RPMI8226 (cell line): ENCODE data around the gene MTF2.
"Not testable (repeated sequence)": the region's sequence is repeated elsewhere in the genome, so short reads cannot be mapped to it uniquely, and the experiment has no call there.

Experiments used
- DNase-seq: peaks from one replicate; pipeline ENCODE4 v3.0.0-alpha.2; 2015

Gene MTF2

GRCh38 chr1:93143769-93144168 lies 64.7 kb downstream of the MTF2 start:
- no peak for DNase-seq

GRCh38 chr1:93148001-93148400 lies 68.9 kb downstream of the MTF2 start:
- no peak for DNase-seq

GRCh38 chr1:93150729-93151128 lies 71.6 kb downstream of the MTF2 start:
- DNase-seq: no peak

- no peak for DNase-seq
Measured at GRCh38 chr1:93151474-93151873, 72.4 kb downstream of the MTF2 start.

GRCh38 chr1:93152835-93153234 lies 73.8 kb downstream of the MTF2 start:
- DNase-seq: no peak

GRCh38 chr1:93154898-93155297 lies 75.8 kb downstream of the MTF2 start:
- DNase-seq: no peak

- DNase-seq: no peak
Measured at GRCh38 chr1:93155335-93155734, 76.3 kb downstream of the MTF2 start.

GRCh38 chr1:93159337-93159736 lies 80.3 kb downstream of the MTF2 start:
- no peak for DNase-seq

GRCh38 chr1:93163314-93163713 lies 84.2 kb downstream of the MTF2 start:
- not testable (repeated sequence) for DNase-seq

- DNase-seq: no peak
Measured at GRCh38 chr1:93164816-93165215, 85.7 kb downstream of the MTF2 start.

- not testable (repeated sequence) for DNase-seq
Measured at GRCh38 chr1:93165895-93166294, 86.8 kb downstream of the MTF2 start.

- no peak for DNase-seq
Measured at GRCh38 chr1:93167006-93167405, 87.9 kb downstream of the MTF2 start.

- DNase-seq: not testable (repeated sequence)
Measured at GRCh38 chr1:93170141-93170678, 91.1 kb downstream of the MTF2 start.

GRCh38 chr1:93171549-93172034 lies 92.5 kb downstream of the MTF2 start:
- DNase-seq: no peak

GRCh38 chr1:93172778-93173177 lies 93.7 kb downstream of the MTF2 start:
- no peak for DNase-seq

GRCh38 chr1:93174638-93175037 lies 95.6 kb downstream of the MTF2 start:
- not testable (repeated sequence) for DNase-seq

- no peak for DNase-seq
Measured at GRCh38 chr1:93177991-93178390, 98.9 kb downstream of the MTF2 start.

GRCh38 chr1:93178418-93178817 lies 99.3 kb downstream of the MTF2 start:
- DNase-seq: peak; percentile 12

GRCh38 chr1:93179886-93180722 lies 101.0 kb downstream of the MTF2 start, which contains the start of gene TMED5:
Gene TMED5 (minus strand): TSS chr1:93180413. CDS start chr1:93180242, 171 bp downstream.
- peak; percentile 95 for DNase-seq

- DNase-seq: peak; percentile 66
Measured at GRCh38 chr1:93180723-93181613, 101.9 kb downstream of the MTF2 start, which contains the start of gene CCDC18. Gene CCDC18 (plus strand): TSS chr1:93180724. CDS start chr1:93183362, 2,638 bp downstream.

- no peak for DNase-seq
Measured at GRCh38 chr1:93186667-93187066, 107.6 kb downstream of the MTF2 start.
